ENCODE results near the gene ZNF565.

ZNF565 gene

DNA sequence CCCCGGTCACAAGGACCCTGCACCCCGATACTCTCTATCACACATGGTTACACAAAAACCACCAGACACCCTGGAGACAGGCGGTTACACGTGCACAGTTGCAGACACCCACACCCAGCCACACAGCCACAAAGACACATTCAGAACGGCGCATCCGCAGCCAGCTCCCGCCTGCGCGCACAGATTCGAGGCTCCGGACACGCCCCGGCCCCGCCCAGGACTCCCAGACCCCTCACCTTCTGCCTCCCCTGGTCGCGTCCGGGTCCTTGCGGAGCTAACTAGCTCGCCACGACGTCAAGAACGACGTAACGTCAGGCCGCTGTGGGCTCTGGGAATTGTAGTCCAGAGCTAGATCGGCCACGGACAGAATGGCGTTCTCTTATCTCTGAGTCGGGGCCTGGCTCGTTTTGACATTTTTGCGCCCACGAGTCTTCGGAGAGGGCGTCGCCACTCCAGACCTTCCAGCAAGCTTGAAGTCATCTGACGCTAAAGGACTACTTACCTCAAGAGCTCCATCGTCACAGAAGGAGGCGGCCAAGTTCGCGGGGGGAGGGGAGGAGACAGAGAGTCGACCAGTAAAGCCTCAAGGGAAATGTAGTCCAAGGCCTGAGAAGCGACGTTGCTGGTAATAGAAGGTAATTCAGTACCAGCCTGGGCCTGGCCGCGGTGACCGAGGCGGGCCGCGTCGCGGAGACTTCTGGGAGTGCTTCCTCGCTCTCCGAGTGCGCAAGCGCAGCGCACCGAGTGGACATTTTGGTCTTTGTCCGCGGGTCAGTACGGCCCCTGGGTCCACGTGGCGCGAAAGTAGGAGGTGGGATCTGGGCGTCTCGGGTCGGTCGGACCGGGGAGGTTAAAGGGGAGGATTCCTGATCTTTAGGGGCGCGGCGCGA is at the start of gene ZNF565, which contains the start of gene ZNF146:
Gene ZNF565 (minus strand): TSS at position 280 of the 890 bp plus-strand sequence. CDS start 12,680 bp downstream, outside the sequence.
Gene ZNF146 (plus strand): TSS at position 721 of the 890 bp plus-strand sequence. CDS start 21,335 bp downstream, outside the sequence.
- peak within 1 kb of the TSS; percentile 81 for H3K4me3 ChIP-seq (ENCODE audit: low read length)
- H3K36me3 ChIP-seq (ENCODE audit: control insufficient read depth, insufficient read depth, low read length) = no peaks in the 10 kb centered on the region
- H3K9ac ChIP-seq (ENCODE audit: low read length) = peak within 1 kb of the TSS; percentile 86
- peaks cover 6% of the 10 kb centered on the region for H3K4me1 ChIP-seq (ENCODE audit: control insufficient read depth, insufficient read depth, low read length)
- no peaks in the 10 kb centered on the region for H3K9me3 ChIP-seq (ENCODE audit: control insufficient read depth, low read length)
- no peaks in the 10 kb centered on the region for H3K27me3 ChIP-seq (ENCODE audit: control insufficient read depth, insufficient read depth, low read length)

DNA sequence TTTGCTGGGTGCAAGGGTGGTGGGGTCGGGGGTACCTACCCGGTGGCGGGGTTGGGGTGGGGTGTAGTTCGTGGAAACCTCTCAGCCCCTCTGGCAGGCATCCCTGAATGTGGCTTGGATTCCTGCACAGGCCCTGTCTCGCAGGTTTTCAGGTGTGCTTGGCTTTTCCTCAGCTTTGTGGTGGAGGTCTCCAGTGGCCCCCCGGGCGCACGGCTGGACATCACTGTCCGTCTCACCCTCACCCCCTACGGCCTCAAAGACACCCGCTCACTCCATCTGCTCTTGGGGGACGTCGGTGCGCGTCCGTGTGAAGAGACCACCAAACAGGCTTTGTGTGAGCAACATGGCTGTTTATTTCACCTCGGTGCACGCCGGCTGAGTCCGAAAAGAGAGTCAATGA is 44.7 kb upstream of the ZNF565 start:
- H3K36me3 ChIP-seq (ENCODE audit: control insufficient read depth, insufficient read depth, low read length) = no peaks in the 10 kb centered on the region
- H3K4me1 ChIP-seq (ENCODE audit: control insufficient read depth, insufficient read depth, low read length) = no peaks in the 10 kb centered on the region
- no peak overlapping the region for H3K9ac ChIP-seq (ENCODE audit: low read length)
- H3K4me3 ChIP-seq (ENCODE audit: low read length) = no peak overlapping the region
- no peaks in the 10 kb centered on the region for H3K27me3 ChIP-seq (ENCODE audit: control insufficient read depth, insufficient read depth, low read length)
- no peaks in the 10 kb centered on the region for H3K9me3 ChIP-seq (ENCODE audit: control insufficient read depth, low read length)

- Histone ChIP-seq H3K4me1 (ENCODE audit: control insufficient read depth, insufficient read depth, low read length) (no peaks in the 10 kb centered on the region), H3K9me3 (ENCODE audit: control insufficient read depth, low read length) (no peaks in the 10 kb centered on the region), H3K9ac (ENCODE audit: low read length) (no peak overlapping the region), H3K36me3 (ENCODE audit: control insufficient read depth, insufficient read depth, low read length) (no peaks in the 10 kb centered on the region), H3K27me3 (ENCODE audit: control insufficient read depth, insufficient read depth, low read length) (no peaks in the 10 kb centered on the region), H3K4me3 (ENCODE audit: low read length) (no peak overlapping the region)
Measured at GRCh38 chr19:36258028-36258875, 43.8 kb upstream of the ZNF565 start.

DNA sequence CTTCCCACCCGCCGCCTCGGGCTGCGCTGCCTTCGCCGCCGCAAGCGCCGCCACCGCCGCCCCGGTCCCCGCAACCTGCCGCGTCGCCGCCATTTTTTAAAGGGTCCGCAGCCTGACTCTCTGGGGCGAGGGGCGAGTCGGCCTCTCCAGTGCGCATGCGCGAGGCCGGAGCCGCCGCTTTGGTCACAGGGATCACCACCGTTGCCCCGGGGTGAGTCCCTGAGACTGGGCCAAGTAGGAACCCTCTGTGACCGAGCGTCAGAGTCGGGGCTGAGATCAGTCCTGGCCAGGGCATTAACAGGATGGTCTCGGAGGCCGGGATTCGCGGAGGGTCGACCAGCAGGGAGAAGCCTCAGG is 43.0 kb upstream of the ZNF565 start:
- H3K4me3 ChIP-seq (ENCODE audit: low read length) = no peak overlapping the region
- H3K4me1 ChIP-seq (ENCODE audit: control insufficient read depth, insufficient read depth, low read length) = no peaks in the 10 kb centered on the region
- H3K9ac ChIP-seq (ENCODE audit: low read length) = no peak overlapping the region
- H3K36me3 ChIP-seq (ENCODE audit: control insufficient read depth, insufficient read depth, low read length) = no peaks in the 10 kb centered on the region
- H3K27me3 ChIP-seq (ENCODE audit: control insufficient read depth, insufficient read depth, low read length) = no peaks in the 10 kb centered on the region
- no peaks in the 10 kb centered on the region for H3K9me3 ChIP-seq (ENCODE audit: control insufficient read depth, low read length)

- H3K4me1 ChIP-seq (ENCODE audit: control insufficient read depth, insufficient read depth, low read length) = no peaks in the 10 kb centered on the region
- H3K4me3 ChIP-seq (ENCODE audit: low read length) = no peak overlapping the region
- H3K9me3 ChIP-seq (ENCODE audit: control insufficient read depth, low read length) = no peaks in the 10 kb centered on the region
- H3K9ac ChIP-seq (ENCODE audit: low read length) = no peak overlapping the region
- no peaks in the 10 kb centered on the region for H3K27me3 ChIP-seq (ENCODE audit: control insufficient read depth, insufficient read depth, low read length)
- no peaks in the 10 kb centered on the region for H3K36me3 ChIP-seq (ENCODE audit: control insufficient read depth, insufficient read depth, low read length)
Measured at GRCh38 chr19:36256853-36257519, 42.5 kb upstream of the ZNF565 start.

DNA sequence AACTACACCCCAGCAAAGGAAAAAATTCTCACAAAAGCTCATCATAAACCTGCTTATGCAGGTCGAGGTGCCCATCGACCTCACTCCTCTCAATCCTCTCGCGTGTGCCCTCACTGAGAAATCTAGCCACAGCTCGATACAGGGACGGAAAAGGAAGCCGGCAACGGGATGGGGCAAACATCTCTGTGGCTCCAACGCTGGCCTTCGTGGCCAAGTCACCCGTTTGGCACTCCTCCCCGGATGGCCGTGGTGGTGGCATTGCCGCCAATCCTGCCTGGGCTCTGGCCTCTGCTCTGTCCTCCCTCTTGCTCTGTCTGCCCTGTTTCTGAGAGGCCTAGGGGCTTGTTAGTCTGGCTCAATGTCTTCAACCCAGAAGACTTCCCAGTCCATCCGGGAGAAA is 41.6 kb upstream of the ZNF565 start:
- H3K9me3 ChIP-seq (ENCODE audit: control insufficient read depth, low read length) = no peaks in the 10 kb centered on the region
- H3K36me3 ChIP-seq (ENCODE audit: control insufficient read depth, insufficient read depth, low read length) = no peaks in the 10 kb centered on the region
- no peaks in the 10 kb centered on the region for H3K4me1 ChIP-seq (ENCODE audit: control insufficient read depth, insufficient read depth, low read length)
- H3K4me3 ChIP-seq (ENCODE audit: low read length) = no peak overlapping the region
- H3K9ac ChIP-seq (ENCODE audit: low read length) = no peak overlapping the region
- H3K27me3 ChIP-seq (ENCODE audit: control insufficient read depth, insufficient read depth, low read length) = no peaks in the 10 kb centered on the region

- Histone ChIP-seq H3K4me1 (ENCODE audit: control insufficient read depth, insufficient read depth, low read length) (no peaks in the 10 kb centered on the region), H3K9me3 (ENCODE audit: control insufficient read depth, low read length) (no peaks in the 10 kb centered on the region)
Measured at GRCh38 chr19:36255316-36255715, 40.9 kb upstream of the ZNF565 start.

DNA sequence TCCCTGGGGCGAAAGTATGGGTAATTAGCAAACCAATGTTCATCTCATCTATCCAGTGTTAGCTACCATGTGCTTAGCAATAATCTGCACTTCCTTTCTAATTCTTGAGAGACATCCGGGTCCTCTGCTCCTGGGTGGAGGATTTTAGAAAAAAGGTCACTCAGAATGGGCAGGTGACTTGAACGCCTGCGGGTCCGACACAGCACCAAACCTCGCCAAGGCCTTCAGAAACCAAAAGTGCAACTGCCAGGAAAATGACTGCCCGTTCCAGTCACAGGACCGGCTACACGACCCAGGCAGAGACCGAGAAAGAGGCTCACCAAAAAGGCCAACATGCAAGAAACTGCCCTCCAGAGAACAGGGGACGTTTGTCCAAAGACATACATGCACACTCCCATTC is 40.4 kb upstream of the ZNF565 start:
- Histone ChIP-seq H3K27me3 (ENCODE audit: control insufficient read depth, insufficient read depth, low read length) (no peaks in the 10 kb centered on the region), H3K9ac (ENCODE audit: low read length) (no peak overlapping the region), H3K9me3 (ENCODE audit: control insufficient read depth, low read length) (no peaks in the 10 kb centered on the region), H3K4me1 (ENCODE audit: control insufficient read depth, insufficient read depth, low read length) (no peaks in the 10 kb centered on the region), H3K4me3 (ENCODE audit: low read length) (no peak overlapping the region), H3K36me3 (ENCODE audit: control insufficient read depth, insufficient read depth, low read length) (no peaks in the 10 kb centered on the region)

More at GRCh38 chr19:36255316-36255715, 40.9 kb upstream of the ZNF565 start:
- no peaks in the 10 kb centered on the region for H3K27me3 ChIP-seq (ENCODE audit: control insufficient read depth, insufficient read depth, low read length)
- no peak overlapping the region for H3K4me3 ChIP-seq (ENCODE audit: low read length)
- H3K36me3 ChIP-seq (ENCODE audit: control insufficient read depth, insufficient read depth, low read length) = no peaks in the 10 kb centered on the region
- no peak overlapping the region for H3K9ac ChIP-seq (ENCODE audit: low read length)

- no peak overlapping the region for H3K4me3 ChIP-seq (ENCODE audit: low read length)
- H3K9ac ChIP-seq (ENCODE audit: low read length) = no peak overlapping the region
- H3K36me3 ChIP-seq (ENCODE audit: control insufficient read depth, insufficient read depth, low read length) = no peaks in the 10 kb centered on the region
- no peaks in the 10 kb centered on the region for H3K4me1 ChIP-seq (ENCODE audit: control insufficient read depth, insufficient read depth, low read length)
- no peaks in the 10 kb centered on the region for H3K9me3 ChIP-seq (ENCODE audit: control insufficient read depth, low read length)
- H3K27me3 ChIP-seq (ENCODE audit: control insufficient read depth, insufficient read depth, low read length) = no peaks in the 10 kb centered on the region
Measured at GRCh38 chr19:36252047-36252446, 37.6 kb upstream of the ZNF565 start.

DNA sequence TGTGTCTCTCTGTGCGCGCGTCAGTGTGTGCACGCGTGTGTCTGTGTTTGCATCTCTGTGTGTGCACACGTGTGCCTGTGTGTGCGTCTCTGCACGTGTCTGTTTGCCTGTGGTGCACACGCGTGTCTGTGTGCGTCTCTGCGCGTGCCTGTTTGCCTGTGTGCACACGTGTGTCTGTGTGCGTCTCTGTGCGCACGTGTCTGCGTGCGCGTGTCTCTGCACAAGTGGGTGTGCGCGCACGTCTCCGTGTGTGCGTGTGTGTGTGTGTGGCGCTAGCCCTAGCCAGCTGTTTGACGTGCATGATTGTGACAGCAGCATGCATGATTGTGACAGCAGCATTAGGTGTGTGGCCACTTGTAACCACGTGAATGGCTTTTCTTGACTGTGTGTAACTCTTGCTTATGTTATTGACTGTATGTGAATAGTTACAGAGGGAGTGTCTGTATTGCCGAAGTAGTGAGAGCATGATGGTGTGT is 31.6 kb upstream of the ZNF565 start:
- peaks cover 7% of the 10 kb centered on the region for H3K4me1 ChIP-seq (ENCODE audit: control insufficient read depth, insufficient read depth, low read length)
- H3K36me3 ChIP-seq (ENCODE audit: control insufficient read depth, insufficient read depth, low read length) = no peaks in the 10 kb centered on the region
- no peaks in the 10 kb centered on the region for H3K9me3 ChIP-seq (ENCODE audit: control insufficient read depth, low read length)
- H3K27me3 ChIP-seq (ENCODE audit: control insufficient read depth, insufficient read depth, low read length) = peaks cover 9% of the 10 kb centered on the region
- no peak overlapping the region for H3K9ac ChIP-seq (ENCODE audit: low read length)
- no peak overlapping the region for H3K4me3 ChIP-seq (ENCODE audit: low read length)

- no peak overlapping the region for H3K9ac ChIP-seq (ENCODE audit: low read length)
- peaks cover 9% of the 10 kb centered on the region for H3K27me3 ChIP-seq (ENCODE audit: control insufficient read depth, insufficient read depth, low read length)
- no peaks in the 10 kb centered on the region for H3K36me3 ChIP-seq (ENCODE audit: control insufficient read depth, insufficient read depth, low read length)
- no peak overlapping the region for H3K4me3 ChIP-seq (ENCODE audit: low read length)
- peaks cover 7% of the 10 kb centered on the region for H3K4me1 ChIP-seq (ENCODE audit: control insufficient read depth, insufficient read depth, low read length)
- no peaks in the 10 kb centered on the region for H3K9me3 ChIP-seq (ENCODE audit: control insufficient read depth, low read length)
Measured at GRCh38 chr19:36245210-36246005, 30.9 kb upstream of the ZNF565 start.
